ENCODE results near the gene DAP. TPM values are rescaled to one million over a fixed set of nuclear protein-coding genes. Genes with fewer than 3 reads are reported as not detected.
A peak's percentile ranks its signal among the peaks of the same experiment; 100 is the strongest.

The DAP gene
- total RNA-seq, 1 donor from 2014 or later = 235 TPM

DNA sequence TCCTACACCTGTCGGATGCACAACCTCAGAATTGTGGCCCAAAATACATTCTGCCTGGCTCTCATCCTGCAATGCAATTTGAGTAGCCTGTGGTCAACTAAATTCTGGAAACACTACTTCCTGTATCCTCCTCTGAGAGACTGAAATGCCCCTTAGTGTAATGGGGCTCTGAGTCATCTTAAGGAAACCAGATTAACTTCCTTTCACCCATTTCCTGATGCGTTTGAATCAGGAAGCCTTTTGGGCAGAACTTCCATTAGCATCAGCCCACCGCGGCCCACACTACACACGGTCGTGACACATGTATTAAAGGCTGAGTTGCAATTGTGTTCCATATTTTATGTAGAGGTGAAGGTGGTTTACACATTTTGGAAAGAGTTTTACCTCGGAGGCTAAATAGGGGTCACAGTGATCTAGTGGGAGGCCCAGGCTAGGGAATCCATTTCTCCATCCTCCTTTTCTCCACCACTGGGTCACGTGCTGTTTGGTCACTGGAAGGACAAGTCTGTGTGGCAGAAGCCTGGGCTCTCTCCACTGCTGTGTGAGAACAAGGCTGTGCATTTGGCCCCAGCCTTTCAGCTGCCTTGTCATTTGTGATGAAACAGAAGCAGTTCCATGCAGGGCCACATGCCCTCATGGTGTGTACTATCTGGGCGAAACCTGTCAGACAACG, 55.9 kb downstream of the DAP start:
- DNase-seq (ENCODE audit: low spot score) = no peak
- Mint-ChIP-seq H3K9me3 (ENCODE audit: low read depth) (no peaks in the 10 kb centered on the region), H3K27ac (ENCODE audit: unreplicated experiment) (peak overlapping the region; percentile 67), H3K4me3 (ENCODE audit: unreplicated experiment) (no peak overlapping the region), H3K4me1 (ENCODE audit: low read depth) (peaks cover 56% of the 10 kb centered on the region), H3K27me3 (ENCODE audit: low read depth) (no peaks in the 10 kb centered on the region), H3K36me3 (ENCODE audit: low read depth) (peaks cover 6% of the 10 kb centered on the region)
- TF ChIP-seq, protein P1, sequence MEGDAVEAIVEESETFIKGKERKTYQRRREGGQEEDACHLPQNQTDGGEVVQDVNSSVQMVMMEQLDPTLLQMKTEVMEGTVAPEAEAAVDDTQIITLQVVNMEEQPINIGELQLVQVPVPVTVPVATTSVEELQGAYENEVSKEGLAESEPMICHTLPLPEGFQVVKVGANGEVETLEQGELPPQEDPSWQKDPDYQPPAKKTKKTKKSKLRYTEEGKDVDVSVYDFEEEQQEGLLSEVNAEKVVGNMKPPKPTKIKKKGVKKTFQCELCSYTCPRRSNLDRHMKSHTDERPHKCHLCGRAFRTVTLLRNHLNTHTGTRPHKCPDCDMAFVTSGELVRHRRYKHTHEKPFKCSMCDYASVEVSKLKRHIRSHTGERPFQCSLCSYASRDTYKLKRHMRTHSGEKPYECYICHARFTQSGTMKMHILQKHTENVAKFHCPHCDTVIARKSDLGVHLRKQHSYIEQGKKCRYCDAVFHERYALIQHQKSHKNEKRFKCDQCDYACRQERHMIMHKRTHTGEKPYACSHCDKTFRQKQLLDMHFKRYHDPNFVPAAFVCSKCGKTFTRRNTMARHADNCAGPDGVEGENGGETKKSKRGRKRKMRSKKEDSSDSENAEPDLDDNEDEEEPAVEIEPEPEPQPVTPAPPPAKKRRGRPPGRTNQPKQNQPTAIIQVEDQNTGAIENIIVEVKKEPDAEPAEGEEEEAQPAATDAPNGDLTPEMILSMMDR (IDR thresholded peaks at IDR 0.05) = no peak

DNA sequence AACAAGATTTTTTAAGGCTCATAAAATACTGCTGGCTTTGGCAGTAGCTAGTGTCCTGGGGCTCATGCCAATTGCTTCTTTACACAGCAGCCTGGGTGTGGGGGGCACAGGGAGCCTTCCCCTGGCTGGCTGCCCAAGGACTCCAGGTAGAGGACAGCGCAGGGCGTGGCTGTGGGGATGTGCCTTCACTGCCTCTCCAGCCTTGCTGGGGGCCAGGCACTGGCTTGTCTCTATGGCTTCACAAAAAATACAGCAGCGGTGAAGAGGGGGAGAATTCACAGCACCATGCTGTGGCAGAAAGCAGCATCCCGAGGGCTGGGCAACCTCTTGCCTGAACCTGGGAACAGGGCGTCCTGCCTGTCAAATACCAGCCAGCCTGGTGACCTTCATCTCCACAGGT, 57.4 kb downstream of the DAP start:
- Mint-ChIP-seq H3K4me3 (ENCODE audit: unreplicated experiment) (no peak overlapping the region), H3K4me1 (ENCODE audit: low read depth) (peaks cover 67% of the 10 kb centered on the region), H3K27me3 (ENCODE audit: low read depth) (no peaks in the 10 kb centered on the region), H3K9me3 (ENCODE audit: low read depth) (no peaks in the 10 kb centered on the region), H3K36me3 (ENCODE audit: low read depth) (peaks cover 7% of the 10 kb centered on the region), H3K27ac (ENCODE audit: unreplicated experiment) (no peak overlapping the region)
- TF ChIP-seq, protein P1 (IDR thresholded peaks at IDR 0.05) = no peak
- DNase-seq (ENCODE audit: low spot score) = no peak

DNA sequence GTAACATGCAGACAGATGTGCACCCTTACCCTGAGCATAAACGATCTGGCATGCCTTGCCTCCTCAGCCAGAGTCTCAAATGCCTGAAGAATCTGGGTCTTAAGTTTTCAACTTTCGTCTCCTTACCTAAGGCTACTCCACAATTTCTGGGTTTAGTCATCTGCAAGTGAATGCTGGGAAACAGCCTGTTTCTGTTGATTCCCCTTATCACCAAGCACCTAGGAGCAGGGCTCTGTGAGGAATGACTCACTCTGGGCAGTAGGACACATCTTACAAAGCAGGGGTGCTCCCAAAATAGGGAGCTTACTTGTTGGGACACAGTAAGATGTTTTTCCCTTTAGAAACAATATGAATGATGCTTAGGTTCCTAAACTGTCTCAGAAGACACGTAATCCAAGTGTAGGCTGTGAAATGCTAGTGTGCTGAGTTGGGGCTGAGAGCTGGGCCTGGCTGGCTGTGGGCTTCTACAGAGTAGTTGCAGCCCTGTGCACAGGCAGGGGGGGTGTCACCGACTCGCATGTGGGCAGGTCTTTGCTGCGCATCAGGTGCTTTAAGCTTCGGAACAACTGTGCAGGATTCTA, 58.0 kb downstream of the DAP start:
- DNase-seq (ENCODE audit: low spot score) = no peak
- TF ChIP-seq, protein P1 (IDR thresholded peaks at IDR 0.05) = no peak
- peaks cover 7% of the 10 kb centered on the region for H3K36me3 Mint-ChIP-seq (ENCODE audit: low read depth)
- no peak overlapping the region for H3K4me3 Mint-ChIP-seq (ENCODE audit: unreplicated experiment)
- no peak overlapping the region for H3K27ac Mint-ChIP-seq (ENCODE audit: unreplicated experiment)
- H3K4me1 Mint-ChIP-seq (ENCODE audit: low read depth) = peaks cover 68% of the 10 kb centered on the region
- no peaks in the 10 kb centered on the region for H3K27me3 Mint-ChIP-seq (ENCODE audit: low read depth)
- no peaks in the 10 kb centered on the region for H3K9me3 Mint-ChIP-seq (ENCODE audit: low read depth)

DNA sequence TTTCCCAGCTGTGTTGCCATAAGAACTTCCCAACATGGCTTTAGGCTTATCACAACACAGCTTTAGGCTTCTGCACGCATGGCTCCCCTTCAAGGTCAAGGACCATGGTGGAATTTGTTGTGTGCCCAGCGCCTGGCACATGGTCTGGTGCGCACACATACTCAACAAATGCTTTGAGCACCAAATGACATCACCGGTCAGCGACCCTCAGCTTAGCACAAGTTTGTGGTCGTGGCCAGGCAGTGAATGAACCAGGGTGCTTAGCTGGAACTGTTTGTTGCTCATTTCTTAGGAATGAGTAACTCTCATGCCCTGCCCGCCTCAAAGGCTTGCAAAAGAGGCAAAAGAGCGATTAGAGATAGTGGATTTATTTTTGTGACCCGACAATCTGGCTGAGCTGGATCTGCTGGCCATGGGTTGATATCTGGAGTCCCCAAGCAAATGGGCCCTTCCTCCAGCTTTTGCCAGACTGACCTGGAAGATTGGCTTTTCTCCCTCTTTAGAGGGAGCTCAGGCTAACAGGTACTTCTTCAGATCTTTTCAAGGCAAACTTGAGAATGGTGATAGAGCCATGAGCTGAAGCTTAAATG, 58.9 kb downstream of the DAP start:
- Mint-ChIP-seq H3K4me3 (ENCODE audit: unreplicated experiment) (no peak overlapping the region), H3K27me3 (ENCODE audit: low read depth) (no peaks in the 10 kb centered on the region), H3K9me3 (ENCODE audit: low read depth) (no peaks in the 10 kb centered on the region), H3K4me1 (ENCODE audit: low read depth) (peaks cover 61% of the 10 kb centered on the region), H3K36me3 (ENCODE audit: low read depth) (peaks cover 3% of the 10 kb centered on the region), H3K27ac (ENCODE audit: unreplicated experiment) (peak overlapping the region; percentile 90)
- TF ChIP-seq, protein P1 (IDR thresholded peaks at IDR 0.05) = no peak
- no peak for DNase-seq (ENCODE audit: low spot score)

DNA sequence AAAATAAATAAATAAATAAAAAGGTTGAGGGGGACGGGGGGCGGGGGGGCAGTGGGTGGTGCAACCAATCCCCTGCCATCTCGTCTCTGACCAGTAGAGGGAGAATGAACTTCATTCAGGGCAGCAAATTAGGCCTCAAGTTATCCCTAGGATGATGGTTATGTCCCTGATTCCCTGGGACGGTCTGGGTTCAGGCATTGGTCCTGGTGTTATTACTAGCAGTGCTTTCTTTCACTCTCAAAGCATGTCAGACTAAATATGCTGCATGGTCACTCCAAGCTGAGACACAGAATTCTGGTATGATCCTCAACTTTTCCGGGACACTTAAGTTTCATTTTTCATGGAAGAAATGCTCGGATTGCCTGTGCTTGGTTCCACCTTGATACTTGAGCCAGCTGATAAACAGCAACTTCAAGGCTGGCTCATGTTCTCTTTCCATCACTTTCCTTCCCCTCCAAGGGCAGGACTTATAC, 59.4 kb downstream of the DAP start:
- Mint-ChIP-seq H3K4me3 (ENCODE audit: unreplicated experiment) (no peak overlapping the region), H3K27me3 (ENCODE audit: low read depth) (no peaks in the 10 kb centered on the region), H3K9me3 (ENCODE audit: low read depth) (no peaks in the 10 kb centered on the region), H3K27ac (ENCODE audit: unreplicated experiment) (peak overlapping the region; percentile 90), H3K4me1 (ENCODE audit: low read depth) (peaks cover 62% of the 10 kb centered on the region), H3K36me3 (ENCODE audit: low read depth) (peaks cover 3% of the 10 kb centered on the region)
- TF ChIP-seq, protein P1 (IDR thresholded peaks at IDR 0.05) = peak; percentile 85
- no peak for DNase-seq (ENCODE audit: low spot score)
